ENCODE data around the gene FRAS1.

DNA sequence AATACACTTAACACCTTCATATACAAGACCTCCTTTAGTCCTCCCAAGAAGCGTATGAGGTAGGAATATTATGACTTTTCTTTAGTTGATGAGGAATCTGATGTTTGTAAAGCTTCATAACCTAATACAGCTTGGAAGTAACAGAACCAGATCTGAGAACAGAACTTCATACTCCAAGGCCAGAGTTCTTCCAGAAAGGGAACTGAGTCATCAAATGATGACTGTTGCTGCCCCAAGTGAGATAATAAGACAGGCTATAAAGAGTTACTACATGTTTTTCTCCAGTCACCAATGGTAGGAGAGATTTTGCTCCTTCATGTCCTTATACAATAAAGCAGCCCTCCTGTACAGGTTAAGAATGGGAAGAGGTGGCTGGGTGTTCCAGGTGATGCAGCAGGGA lies 420.2 kb downstream of the FRAS1 start:
- TF ChIP-seq, protein P1, sequence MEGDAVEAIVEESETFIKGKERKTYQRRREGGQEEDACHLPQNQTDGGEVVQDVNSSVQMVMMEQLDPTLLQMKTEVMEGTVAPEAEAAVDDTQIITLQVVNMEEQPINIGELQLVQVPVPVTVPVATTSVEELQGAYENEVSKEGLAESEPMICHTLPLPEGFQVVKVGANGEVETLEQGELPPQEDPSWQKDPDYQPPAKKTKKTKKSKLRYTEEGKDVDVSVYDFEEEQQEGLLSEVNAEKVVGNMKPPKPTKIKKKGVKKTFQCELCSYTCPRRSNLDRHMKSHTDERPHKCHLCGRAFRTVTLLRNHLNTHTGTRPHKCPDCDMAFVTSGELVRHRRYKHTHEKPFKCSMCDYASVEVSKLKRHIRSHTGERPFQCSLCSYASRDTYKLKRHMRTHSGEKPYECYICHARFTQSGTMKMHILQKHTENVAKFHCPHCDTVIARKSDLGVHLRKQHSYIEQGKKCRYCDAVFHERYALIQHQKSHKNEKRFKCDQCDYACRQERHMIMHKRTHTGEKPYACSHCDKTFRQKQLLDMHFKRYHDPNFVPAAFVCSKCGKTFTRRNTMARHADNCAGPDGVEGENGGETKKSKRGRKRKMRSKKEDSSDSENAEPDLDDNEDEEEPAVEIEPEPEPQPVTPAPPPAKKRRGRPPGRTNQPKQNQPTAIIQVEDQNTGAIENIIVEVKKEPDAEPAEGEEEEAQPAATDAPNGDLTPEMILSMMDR (IDR thresholded peaks at IDR 0.05) = no peak
- no peak for TF ChIP-seq POLR2A (IDR thresholded peaks at IDR 0.05)

Measured in Peyer's patch (tissue), 4 donors.